Inferior parietal cortex (tissue), 1 donor: ENCODE results near the gene ACTR8.
A peak's percentile ranks its signal among the peaks of the same experiment; 100 is the strongest.
"Not testable (repeated sequence)": the region's sequence is repeated elsewhere in the genome, so short reads cannot be mapped to it uniquely, and the experiment has no call there.

Experiments
- DNase-seq: peaks from one replicate; pipeline ENCODE4 v3.0.0-alpha.2; 2016; ENCODE audit errors: extremely low spot score

ACTR8 gene, protein sequence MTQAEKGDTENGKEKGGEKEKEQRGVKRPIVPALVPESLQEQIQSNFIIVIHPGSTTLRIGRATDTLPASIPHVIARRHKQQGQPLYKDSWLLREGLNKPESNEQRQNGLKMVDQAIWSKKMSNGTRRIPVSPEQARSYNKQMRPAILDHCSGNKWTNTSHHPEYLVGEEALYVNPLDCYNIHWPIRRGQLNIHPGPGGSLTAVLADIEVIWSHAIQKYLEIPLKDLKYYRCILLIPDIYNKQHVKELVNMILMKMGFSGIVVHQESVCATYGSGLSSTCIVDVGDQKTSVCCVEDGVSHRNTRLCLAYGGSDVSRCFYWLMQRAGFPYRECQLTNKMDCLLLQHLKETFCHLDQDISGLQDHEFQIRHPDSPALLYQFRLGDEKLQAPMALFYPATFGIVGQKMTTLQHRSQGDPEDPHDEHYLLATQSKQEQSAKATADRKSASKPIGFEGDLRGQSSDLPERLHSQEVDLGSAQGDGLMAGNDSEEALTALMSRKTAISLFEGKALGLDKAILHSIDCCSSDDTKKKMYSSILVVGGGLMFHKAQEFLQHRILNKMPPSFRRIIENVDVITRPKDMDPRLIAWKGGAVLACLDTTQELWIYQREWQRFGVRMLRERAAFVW

DNA sequence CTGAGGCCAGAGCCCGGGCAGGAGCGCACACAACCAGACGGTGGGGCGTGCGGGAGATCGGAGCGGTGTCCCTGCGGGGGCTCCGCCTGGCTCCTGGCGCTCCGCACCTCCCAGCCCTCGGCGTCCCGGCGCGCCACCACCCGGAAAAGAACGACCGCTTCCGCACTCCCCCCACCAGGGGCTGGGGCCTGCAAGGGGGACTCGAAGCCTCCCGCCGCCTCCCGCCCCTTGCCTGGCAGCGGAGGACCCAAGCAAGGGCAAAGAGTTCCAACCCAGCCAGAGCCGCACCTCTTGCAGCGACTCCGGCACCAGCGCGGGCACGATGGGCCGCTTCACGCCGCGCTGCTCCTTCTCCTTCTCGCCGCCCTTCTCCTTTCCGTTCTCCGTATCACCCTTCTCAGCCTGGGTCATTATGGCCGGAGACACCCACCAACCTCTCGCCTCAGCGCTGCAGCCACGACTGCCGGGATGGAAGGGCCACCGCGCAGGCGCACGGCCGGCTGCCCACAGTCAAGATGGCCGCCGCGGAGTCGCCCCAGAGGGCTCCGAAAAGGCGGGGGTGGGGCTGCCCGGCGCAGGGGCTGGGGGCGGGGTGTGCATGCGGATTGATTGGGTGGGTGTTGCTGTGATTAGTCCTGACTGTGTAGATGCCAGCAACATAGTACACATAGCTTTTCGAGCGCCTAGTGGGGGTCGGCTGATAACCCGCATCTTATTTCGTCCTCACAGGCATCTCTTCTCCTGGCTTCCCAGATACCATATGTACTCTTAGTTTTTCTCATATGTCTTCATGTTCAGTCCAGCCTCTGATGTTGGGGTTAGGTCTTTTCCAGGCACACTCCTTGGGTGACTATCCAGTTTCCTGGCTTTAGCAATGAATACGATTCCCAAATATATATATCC lies at the start of gene ACTR8:
ACTR8 (minus strand) TSS at position 462 of the 903 bp plus-strand sequence; CDS start at position 411, 51 bp downstream.
- peak; percentile 77 for DNase-seq

DNA sequence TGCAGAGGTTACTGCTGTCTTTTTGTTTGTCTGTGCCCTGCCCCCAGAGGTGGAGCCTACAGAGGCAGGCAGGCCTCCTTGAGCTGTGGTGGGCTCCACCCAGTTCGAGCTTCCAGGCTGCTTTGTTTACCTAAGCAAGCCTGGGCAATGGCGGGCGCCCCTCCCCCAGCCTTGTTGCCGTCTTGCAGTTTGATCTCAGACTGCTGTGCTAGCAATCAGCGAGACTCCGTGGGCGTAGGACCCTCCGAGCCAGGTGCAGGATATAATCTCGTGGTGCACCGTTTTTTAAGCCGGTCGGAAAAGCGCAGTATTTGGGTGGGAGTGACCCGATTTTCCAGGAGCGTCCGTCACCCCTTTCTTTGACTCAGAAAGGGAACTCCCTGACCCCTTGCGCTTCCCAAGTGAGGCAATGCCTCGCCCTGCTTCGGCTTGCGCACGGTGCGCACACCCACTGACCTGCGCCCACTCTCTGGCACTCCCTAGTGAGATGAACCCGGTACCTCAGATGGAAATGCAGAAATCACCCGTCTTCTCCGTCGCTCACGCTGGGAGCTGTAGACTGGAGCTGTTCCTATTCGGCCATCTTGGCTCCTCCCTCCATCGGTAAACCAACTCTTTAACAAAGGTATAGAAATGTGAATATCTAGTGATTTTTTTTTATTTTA lies 45.4 kb upstream of the ACTR8 start:
- DNase-seq, result not testable (repeated sequence)

DNA sequence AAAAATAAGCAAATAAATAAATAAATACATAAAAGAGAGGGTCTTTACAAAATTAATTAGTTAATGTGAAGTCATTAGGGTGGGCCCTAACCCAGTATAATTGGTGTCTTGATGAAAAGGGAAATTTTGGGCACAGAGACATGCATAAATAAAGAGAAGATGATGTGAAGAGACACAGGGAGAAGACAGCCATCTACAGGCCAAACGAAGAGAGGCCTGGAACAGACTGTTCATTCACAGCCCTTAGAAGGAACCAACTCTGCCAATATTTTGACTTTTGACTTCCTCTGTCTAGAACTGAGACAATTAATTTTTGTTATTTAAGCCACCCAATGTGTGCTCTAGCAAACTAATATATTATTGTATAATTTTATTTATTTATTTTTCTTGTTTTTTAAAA lies 39.3 kb upstream of the ACTR8 start:
- DNase-seq, result no peak

DNA sequence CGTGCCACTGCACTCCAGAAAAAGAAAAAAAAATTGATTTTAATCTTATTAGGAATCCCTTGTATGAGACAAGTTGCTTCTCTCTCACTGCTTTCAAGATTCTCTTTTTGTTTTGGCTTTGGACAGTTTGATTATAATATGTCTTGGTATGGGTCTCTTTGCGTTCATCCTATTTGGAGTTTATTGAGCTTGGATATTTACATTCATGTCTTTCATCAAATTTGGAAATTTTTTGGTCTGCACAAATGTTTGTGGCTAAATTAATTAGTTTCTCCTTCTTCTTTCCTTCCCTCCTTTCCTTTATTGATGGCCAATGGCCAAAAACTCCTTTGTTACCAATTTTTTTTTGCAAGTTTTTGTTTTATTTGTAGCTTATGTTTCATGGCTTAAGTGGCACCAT lies 37.8 kb upstream of the ACTR8 start:
- DNase-seq, result no peak

DNA sequence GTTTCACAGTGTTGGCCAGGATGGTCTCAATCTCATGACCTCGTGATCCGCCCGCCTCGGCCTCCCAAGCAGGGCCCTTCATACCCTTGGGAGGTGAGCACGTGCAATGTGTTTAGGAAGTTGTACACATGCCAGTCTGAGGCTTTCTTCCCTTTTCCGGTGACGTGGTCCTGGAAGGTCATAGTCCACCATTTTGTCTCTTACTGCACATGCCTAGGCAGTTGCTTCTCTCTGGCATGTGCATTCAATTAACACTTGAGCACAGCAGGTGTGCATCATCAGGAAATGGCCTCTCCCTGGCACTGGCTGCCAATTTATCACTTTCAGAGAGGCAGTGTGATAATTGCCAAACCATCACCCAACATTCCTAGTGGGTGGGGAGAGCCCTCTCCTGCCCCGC lies 31.4 kb upstream of the ACTR8 start:
- no peak for DNase-seq

DNA sequence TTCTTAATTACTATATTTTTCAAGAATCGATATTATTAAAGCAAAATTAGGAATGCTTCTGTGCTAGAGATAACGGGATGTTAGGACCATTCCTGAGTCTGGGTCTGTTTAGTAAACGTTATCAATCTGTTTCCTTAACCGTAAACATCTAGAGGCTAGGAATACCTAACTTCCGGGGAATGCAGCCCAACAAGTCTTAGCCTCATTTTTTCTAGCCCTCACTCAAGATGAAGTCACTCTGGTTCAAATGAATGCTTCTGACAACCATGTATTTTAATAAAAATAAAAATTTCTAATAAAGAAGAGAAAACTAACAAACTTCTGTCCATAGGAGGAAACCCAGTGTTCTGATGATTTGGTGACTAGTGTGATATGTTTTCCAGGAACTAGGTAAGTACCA lies 20.8 kb upstream of the ACTR8 start:
- no peak for DNase-seq

DNA sequence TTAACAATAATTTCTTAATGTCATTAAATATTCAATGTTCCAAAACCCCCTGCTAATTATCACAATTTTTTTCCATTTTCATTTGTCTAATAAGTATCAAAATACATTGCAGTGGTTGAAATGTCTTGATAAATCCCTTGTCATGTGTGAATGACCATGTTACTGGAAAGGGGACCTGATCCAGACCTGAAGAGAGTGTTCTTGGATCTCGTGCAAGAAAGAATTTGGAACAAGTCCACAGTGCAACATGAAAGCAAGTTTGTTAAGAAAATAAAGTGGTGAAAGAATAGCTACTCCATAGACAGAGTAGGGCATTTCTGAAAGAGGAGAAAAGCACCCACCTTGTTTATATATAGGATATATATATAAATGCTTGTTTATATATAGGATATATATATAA lies 20.1 kb upstream of the ACTR8 start:
- DNase-seq, result no peak

DNA sequence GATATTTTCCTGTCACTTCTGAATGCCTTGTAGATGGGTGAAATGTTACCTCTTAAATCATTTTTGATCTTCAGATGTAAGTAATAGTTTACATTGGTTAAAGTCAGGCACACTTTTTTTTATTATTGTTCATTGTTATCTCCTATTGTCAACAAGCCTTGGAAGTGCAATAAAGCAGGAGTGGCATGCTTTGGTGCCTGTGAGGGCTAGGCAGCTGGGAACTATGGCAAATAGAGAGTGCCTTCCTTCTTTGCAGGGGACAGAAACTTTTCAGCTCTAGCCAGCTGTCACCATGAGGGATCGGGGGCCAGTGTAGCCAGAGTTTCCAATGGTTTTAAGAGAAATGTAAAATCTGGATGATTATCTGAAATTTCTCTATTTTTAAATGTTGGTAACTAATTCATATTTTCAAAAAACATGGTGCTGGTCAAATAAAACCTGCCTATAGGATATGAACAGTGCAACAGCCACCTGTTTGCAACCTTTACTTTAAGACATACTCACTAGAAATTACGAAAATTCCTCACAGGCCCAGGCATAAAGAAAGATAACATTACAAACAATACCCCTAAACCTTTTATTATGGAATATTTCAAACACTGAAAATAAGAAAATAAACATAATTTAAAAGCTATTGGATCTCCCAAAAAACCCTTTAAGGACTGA lies 18.8 kb upstream of the ACTR8 start:
- DNase-seq, result no peak

DNA sequence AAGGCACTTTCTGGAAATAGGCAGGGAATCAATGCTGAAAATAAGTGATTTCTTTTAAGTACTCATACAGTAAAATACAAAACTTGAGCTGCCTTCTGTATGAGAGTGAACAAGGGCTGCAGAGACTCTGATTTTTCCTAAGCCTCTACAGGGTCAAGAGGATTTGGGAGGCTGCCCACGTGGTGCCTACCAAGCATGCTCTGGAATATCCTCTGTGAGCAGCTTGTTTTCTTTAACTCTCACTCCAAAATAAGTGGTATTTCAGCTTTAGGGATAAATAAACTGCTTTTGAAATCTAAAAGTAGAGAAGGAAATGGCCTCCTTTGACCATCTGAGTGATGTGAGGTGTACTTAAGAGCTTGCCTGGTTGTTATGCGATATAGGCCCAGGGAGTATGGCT lies 17.8 kb upstream of the ACTR8 start:
- DNase-seq, result no peak

DNA sequence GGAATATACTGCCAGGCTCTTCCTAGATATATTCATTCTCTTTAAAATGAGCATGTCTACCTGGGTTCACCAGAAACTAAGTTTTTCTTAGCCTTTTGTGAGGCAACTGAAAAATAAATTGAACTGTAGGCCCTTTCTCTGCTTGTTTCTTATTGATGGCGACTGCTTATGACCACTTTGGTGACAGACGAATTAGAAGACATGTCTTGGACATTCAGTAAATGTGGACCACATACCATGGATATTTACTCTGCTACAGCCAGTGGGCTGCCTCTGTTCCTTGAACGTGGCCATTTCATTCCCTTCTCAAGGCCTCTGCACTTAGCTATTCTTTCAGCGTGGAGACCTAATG lies 10.3 kb upstream of the ACTR8 start:
- no peak for DNase-seq

DNA sequence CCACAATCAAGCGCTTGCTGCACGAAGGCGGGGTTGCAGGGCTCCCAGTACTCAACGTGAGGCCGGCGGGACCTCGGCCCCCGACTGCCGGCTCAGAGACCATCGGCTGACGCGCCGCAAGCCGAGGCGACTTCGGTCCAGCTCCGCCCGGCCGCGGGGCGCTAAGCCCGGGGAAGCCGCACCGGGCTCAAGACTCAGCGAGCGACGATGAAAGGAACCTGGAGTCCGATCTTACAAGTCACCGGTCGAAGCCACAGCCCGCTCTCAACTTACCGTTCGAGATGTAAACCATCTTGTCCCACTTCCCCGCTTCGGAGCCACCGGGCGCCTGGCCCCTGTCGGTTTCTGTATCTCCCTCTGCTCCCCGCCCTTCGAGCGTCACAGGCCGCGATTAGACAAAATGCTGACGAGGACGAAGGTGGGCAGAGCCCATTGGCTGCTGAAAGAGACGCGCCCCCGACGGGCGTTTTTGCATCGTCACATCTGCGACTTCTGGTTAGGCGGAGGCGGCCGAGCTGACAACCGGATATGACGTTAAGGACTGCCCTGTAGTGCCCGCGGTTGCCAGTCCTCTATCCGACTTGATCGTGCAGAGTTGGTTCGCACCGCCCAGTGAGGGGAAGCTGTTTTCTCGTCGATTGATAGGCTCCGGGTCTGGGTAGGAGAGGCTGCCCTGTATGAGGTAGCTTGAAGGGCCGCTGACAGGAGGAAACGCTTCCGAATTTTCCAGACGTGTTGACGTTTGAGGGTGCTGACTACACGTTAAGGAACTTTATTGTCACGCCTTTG lies 9.7 kb upstream of the ACTR8 start, which contains the start of gene SELENOK:
SELENOK (minus strand) TSS at position 363 of the 789 bp plus-strand sequence.
- peak; percentile 100 for DNase-seq

DNA sequence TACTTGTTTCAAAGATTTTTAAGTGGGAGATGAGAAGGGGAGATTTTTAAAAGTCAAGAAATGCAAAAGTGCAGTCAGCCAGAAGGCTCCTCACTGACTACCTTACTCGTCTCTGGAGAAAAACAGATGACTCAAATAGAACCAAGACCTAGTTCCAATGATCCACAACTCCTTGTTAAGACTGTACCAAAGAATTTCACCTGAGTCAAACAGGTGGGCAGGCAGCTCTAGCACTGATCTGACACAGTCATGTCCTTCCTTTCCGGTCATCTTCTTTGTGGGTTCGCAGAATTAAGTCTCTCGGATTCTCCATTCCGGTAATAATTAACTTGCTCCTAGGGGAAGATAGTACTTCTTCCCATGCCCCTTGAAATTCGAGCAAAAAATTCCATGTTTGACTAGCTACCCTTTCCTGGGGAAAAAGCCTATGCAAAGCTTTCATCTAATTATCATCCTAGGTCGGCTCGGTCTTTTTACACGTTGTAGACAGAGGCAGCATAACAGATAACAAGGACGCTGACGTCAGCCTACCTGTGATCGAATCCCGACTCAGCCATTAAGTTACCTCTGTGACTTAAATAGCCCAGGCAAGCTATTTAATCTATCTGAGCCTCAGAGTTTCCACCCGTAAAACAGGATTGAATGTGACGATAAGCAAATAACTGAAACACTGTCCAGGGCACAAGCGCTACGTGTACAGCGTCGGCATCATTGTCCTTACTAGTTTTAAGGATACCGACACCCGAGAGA lies 8.9 kb upstream of the ACTR8 start:
- DNase-seq, result peak; percentile 14

DNA sequence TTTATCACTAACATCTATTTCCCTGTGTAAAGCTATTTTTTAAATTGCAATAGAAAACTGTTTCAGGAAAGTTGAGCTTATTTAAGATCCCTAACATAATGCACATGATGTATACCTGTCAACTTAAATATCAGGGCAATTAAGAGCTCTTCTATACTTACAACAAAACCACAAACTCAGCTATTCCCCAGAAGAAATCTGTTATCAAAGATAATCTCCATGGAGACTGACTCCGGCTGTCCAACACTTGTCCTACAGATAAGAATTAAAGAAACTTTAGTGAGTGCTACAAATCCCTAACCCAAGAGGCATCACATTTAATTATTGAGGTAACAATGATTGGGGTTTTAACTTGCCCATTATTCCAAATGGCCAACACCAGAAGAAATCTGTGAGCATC lies 6.3 kb upstream of the ACTR8 start:
- no peak for DNase-seq

DNA sequence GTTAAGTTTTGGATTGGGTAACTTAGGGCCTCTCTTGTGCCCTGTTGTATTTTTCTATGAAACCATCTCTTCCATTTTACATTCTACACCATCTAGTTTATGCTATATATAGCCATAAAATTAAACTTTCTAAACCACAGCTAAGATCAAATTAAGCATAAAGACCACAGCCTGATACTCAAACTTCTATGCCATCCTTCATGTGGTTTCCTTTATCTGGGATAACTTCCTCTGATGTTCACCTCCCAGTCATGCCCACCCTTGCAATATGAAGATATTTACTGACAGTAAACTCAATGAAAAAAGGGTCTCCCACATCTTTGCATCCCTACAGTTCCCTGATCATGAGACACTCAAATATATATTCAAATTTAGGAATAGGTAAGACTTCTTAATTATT lies 5.5 kb upstream of the ACTR8 start:
- DNase-seq, result no peak

DNA sequence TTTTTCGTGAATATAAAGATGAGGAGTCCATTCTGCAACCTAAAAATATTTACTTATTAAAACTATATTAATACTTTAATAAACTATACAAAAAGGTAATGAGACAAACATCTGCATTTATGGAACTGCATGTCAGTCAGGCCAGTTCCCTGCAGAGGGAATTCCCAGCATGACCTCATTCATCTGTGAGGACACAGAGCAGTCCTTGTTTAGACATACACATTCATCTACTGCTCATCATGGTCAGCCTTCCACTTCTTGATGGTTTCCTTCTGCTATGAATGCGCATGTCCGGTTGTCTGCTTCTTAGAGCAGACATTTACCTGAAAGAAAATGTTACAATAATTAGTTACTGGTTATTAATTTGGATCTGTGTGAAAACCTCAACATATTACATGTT lies 3.3 kb upstream of the ACTR8 start:
- DNase-seq, result peak; percentile 27

DNA sequence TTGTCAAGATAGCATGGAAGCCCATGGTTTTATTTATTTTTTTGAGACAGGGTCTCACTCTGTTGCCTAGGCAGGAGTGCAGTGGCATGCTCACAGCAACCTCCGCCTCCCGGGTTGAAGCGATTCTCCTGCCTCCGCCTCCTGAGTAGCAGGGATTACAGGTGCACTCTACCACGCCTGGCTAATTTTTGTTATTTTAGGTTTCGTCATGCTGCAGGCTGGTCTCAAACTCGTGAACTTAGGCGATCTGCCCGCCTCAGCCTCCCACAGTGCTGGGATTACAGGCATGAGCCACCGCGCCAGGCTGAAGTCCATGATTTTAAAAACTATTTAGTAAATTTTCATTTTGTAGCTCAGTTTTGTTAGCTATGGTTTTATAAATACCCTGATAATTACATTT lies 2.7 kb upstream of the ACTR8 start:
- no peak for DNase-seq

DNA sequence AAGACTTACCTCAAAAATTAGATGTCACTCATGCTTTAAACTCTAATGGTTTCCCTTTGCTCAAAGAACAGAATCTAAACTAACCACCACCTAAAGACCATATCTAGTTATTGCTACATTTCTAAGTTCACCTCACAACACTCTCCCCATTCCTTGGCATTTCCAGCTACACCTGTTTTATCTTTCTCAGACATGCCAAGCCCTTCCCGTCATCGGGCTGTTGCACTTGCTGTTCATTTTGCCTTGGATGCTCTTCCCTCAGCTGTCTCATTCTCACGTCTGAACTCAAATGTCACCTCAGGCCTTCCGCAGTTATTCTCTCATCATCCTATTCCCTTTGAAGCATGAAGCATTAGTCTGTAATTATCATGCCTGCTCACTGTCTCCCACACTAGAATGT lies 1.1 kb upstream of the ACTR8 start:
- no peak for DNase-seq

DNA sequence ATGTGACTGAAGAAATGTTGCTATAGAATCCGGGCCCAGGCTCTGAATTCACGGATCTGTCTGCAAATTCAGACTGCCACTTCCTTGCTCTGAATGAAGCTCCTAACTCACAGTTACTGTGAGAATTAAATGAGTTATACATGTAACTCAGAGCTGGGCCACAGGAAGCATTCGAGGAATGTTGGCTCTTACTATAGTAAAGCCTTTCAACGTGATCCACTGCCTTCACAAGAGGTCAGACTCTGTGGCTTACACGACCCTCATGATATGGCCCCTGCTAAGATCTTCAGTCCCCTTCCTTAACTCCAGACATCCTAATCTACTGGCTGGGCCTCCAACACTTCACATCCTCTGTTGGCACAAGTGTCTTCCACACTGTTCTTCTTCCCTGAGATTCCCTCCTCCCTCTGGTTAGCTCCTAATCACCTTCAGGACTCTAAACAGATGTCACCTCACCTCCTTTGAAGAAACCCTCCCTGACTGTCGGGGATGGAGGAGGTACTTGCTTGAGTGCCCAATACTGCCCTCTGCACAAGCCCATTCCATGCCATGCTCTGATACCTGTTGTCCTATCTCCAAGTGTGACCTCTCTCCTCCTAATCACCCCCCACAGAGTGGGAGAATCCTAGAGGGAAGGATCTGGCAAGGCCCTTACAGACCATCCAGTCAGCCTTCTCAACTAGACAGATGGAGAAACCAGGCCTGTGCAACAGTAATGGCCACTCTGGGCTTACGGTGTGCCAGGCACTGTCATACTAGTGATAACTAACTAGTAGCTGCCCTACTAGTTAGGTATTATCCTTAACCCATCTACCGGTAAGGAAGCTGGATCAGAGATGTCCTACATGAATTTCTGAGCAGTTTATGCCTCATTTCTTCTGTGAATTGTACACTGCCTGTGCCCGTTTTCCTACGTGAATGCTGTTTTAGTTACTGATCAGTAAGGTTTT lies 1.3 kb downstream of the ACTR8 start:
- DNase-seq, result no peak
